Activated T-helper 9 cell treated with anti-CD3 and anti-CD28 coated beads, Interleukin-2, amount 50 U/mL, for 16 hours (primary cell): Measurements from ENCODE around the gene BRD4.

ENCODE experiments used
- DNase-seq: peaks from one replicate; pipeline ENCODE4 v3.0.0-alpha.2; 2020; ENCODE audit warnings: low read depth

The BRD4 gene

GRCh38 chr19:15248648-15249527, 83.5 kb downstream of the BRD4 start:
- DNase-seq = no peak

GRCh38 chr19:15248106-15248505, 84.2 kb downstream of the BRD4 start:
- DNase-seq = no peak

- no peak for DNase-seq
These were observed 85.0 kb downstream of the BRD4 start for GRCh38 chr19:15247107-15248014.

DNA sequence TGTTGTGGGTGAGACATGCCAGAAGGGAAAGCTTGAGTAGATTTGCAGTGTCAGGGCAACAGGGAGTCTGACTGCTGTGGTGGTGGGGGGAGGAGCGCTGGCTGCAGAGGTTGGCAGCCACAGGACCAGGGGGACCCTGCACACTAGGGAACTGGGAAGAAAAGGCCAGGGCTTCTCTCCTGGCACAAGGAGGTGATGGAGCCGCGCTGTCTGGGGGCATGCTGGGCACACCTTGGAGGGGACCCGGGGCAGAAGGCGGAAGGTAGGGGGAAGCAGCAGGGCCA, 86.2 kb downstream of the BRD4 start:
- no peak for DNase-seq

GRCh38 chr19:15245370-15246197, 86.8 kb downstream of the BRD4 start:
- DNase-seq = no peak

DNA sequence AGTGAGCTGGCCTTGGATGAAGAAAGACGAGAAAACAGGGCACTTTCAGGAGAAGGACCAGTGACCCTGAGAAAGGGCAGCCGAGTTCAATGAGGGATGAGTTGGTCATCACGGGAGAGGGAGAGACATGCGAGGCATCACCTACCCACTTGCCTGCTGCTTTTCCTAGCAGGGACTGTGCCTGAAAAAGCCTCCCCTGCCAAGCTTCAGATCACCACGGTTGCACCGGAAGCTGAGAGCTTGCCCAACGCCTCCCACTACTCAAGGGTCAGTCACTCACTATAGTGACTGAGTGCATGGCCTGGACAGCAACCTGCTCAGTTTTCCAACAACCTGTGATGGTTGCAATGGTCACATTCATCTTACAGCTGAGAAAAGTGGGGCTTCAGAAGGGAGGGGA, 87.5 kb downstream of the BRD4 start:
- no peak for DNase-seq

DNA sequence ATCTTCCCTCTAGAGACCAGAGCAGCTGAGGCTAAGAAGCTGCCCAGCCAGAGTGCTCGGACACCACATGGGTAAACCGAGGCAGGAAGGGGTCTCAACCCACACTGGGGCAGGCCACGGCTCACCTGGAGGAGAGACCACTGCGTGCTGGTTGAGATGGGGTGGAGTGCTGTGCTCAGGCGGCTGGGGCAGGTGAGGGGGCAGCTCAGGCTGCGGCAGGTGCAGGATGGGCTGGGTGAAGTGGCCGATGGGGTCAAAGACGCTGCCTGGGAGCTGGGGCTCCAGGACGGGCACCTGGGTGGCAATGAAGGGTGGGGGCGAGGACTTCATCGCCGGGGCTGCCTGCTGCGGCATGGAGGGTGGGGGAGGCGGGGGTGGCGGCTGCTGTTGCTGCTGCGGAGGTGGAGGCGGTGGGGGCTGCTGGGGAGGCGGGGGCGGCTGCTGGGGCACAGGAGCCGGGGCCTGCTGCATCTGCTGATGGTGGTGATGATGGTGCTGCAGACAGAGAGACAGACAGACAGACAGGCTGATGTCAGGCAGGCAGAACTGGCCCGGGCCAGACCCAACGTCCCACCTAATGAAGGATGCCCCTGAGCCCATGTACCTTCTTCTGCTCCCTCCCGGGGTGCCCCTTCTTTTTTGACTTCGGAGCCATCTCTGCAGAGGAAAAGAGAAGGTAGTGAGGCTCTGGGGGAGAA, 88.1 kb downstream of the BRD4 start:
- no peak for DNase-seq

- DNase-seq = no peak
These were observed 88.9 kb downstream of the BRD4 start for GRCh38 chr19:15243236-15243957.

- DNase-seq = no peak
These were observed 91.0 kb downstream of the BRD4 start for GRCh38 chr19:15241259-15241910.

DNA sequence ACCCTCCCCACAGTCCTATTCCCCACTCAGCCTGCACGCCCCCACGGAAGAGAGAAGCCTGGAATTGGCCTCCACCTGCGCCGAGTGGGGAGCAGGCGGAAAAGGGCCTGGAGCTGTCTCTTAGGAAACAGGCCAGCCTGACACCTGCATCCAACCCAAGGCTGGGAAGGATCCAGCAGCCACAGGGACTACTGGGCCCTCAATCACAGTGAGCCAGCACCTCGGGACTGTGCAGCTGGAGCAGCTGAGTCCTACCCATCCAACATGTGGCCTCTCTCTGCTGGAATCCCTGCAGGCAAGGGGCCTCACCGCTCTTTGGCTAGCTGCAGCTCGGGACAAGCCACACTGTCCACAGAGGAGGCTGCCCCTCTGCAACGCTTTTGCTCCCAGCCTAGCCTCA, 91.8 kb downstream of the BRD4 start:
- DNase-seq = no peak

GRCh38 chr19:15239337-15239949, 92.9 kb downstream of the BRD4 start:
- no peak for DNase-seq

DNA sequence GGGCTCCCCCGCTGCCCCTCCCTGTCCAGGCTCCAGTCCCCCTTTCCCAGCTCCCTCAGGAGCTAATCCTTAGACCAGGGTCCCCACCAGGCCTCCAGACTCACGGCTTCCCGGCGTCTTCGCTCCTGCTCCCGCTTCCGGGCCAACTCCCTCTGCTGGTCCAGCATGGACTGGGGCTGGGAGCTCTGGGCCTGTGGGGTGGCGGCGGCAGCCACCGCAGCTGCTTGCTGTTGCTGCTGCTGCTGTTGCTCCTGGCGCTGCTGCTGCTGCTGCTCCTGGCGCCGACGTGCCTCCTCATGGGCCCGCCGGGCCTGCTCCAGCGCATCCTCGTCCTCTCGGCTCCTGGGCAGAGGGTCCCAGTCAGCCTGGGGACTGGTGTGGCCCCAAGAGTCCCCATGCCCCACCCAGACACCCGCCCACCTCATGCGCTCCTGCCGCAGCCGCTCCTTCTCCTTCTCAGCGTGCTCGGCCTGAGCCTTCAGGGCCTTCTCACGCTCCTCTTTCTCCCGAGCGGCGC, 93.6 kb downstream of the BRD4 start:
- DNase-seq = no peak

GRCh38 chr19:15237759-15238638, 94.3 kb downstream of the BRD4 start:
- DNase-seq = no peak

GRCh38 chr19:15236886-15237285, 95.5 kb downstream of the BRD4 start:
- DNase-seq = no peak

DNA sequence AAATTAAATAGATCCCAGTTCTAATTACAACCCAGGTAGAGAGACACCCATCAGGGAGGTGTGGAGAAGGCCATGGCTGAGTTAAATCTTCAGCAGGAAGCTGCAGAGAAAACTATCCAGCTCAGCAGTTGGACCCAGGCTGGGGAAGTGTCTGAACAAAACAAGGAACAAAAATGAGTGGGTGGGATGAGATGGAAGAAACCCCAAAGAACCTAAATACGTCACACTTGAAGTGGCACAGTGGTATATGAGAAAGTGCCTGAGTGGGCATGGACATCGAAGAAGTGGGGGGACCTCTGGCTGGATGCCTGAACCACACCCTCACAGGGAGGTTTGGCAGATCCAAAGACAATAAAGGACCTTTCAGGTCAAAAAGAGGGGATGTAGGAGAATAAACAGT, 96.6 kb downstream of the BRD4 start:
- no peak for DNase-seq

- no peak for DNase-seq
These were observed 97.8 kb downstream of the BRD4 start for GRCh38 chr19:15234431-15235130.

- no peak for DNase-seq
These were observed 101.1 kb downstream of the BRD4 start for GRCh38 chr19:15231271-15231670.

GRCh38 chr19:15227261-15227660, 105.1 kb downstream of the BRD4 start:
- no peak for DNase-seq
